ENCODE data around the gene RBL1.

Gene RBL1

DNA sequence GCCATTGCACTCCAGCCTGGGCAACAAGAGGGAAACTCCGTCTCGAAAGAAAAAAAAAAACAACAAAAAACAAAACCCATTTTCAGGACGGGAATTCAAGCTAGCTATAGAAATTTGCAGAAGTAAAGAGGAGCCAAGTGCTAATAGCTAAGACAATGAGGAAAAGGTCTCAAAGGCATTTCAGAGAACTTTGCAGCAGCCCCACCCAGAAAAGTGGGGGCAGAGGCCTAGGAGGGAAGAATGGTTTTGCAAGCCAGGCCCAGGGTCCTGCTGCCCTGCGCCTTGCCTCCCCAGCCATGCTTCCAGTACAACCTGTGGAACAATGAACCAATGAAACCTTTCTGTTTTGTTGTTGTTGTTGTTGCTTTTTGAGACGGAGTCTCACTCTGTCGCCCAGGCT is 106.0 kb downstream of the RBL1 start:
- H3K9me3 ChIP-seq (ENCODE audit: control insufficient read depth, insufficient read depth, low read depth, low read length), result no peaks in the 10 kb centered on the region
- H3K36me3 ChIP-seq (ENCODE audit: control insufficient read depth in 2 of 2, insufficient read depth in 1 of 2, low read length in 2 of 2), result peaks cover 0 to 6% of the 10 kb centered on the region in 2 experiments; a peak in 1 of 3 replicates
- TF ChIP-seq ZNF426 (tag by site-specific recombination; IDR thresholded peaks at IDR 0.05), result no peak
- no peak for TF ChIP-seq ZNF404 (tag by site-specific recombination; IDR thresholded peaks at IDR 0.05)
- no peak for TF ChIP-seq ZNF175 (tag by site-specific recombination; IDR thresholded peaks at IDR 0.05)
- TF ChIP-seq SCRT2 (tag by site-specific recombination; IDR thresholded peaks at IDR 0.05), result peak; percentile 52; the same call in 1 of the 2 replicates
- no peak for TF ChIP-seq ZNF391 (tag by site-specific recombination; IDR thresholded peaks at IDR 0.05; ENCODE audit: borderline replicate concordance, low read depth)
- TF ChIP-seq ZNF585B (tag by site-specific recombination; IDR thresholded peaks at IDR 0.05), result peak; percentile 16; the same call in 1 of the 2 replicates
- no peaks in the 10 kb centered on the region for H3K4me1 ChIP-seq (ENCODE audit: control insufficient read depth, insufficient read depth, low read length)
- ChIA-PET CTCF (interaction anchor here (0.6 kb wide), 1 partner anchor 21 kb away, joined by 3 read pairs; no protein-coding TSS in a partner anchor), POLR2A (interaction anchor here (0.6 kb wide), 1 partner anchor 8 kb away, joined by 3 read pairs; no protein-coding TSS in a partner anchor)
- H3K4me3 ChIP-seq (ENCODE audit: low read depth, low read length), result no peak overlapping the region
- no peak overlapping the region for H3K27ac ChIP-seq (ENCODE audit: extremely low read depth, low read depth, low read length)

GRCh38 chr20:36988494-36988966 is 107.3 kb downstream of the RBL1 start:
- no peaks in the 10 kb centered on the region for H3K9me3 ChIP-seq (ENCODE audit: control insufficient read depth, insufficient read depth, low read depth, low read length)
- H3K36me3 ChIP-seq (ENCODE audit: control insufficient read depth in 2 of 2, insufficient read depth in 1 of 2, low read length in 2 of 2), result no peaks in the 10 kb centered on the region
- TF ChIP-seq ZNF335 (tag by site-specific recombination; conservative IDR thresholded peaks at IDR 0.05), result 0 out of 2 replicates have a peak, but pooled peaks have one; percentile 14
- TF ChIP-seq ZNF692 (tag by site-specific recombination; IDR thresholded peaks at IDR 0.05), result 0 out of 2 replicates have a peak, but pooled peaks have one; percentile 25
- peak; percentile 27; the same call in 1 of the 2 replicates for TF ChIP-seq ZBTB44 (tag by site-specific recombination; IDR thresholded peaks at IDR 0.05)
- TF ChIP-seq ZNF785 (tag by site-specific recombination; IDR thresholded peaks at IDR 0.05), result no peak
- peak; percentile 63 for TF ChIP-seq SCRT2 (tag by site-specific recombination; IDR thresholded peaks at IDR 0.05)
- 0 out of 2 replicates have a peak, but pooled peaks have one; percentile 19 for TF ChIP-seq WT1 (tag by site-specific recombination; IDR thresholded peaks at IDR 0.05)
- no peak for TF ChIP-seq ZNF175 (tag by site-specific recombination; IDR thresholded peaks at IDR 0.05)
- TF ChIP-seq ZNF366 (tag by site-specific recombination; conservative IDR thresholded peaks at IDR 0.05), result 0 out of 2 replicates have a peak, but pooled peaks have one; percentile 13
- 0 out of 2 replicates have a peak, but pooled peaks have one; percentile 24 for TF ChIP-seq YY1 (tag by site-specific recombination; IDR thresholded peaks at IDR 0.05)
- TF ChIP-seq YY2 (tag by site-specific recombination; IDR thresholded peaks at IDR 0.05), result peak; percentile 57; the same call in 1 of the 2 replicates
- TF ChIP-seq GLIS1 (tag by site-specific recombination; IDR thresholded peaks at IDR 0.05), result peak; percentile 54
- H3K4me1 ChIP-seq (ENCODE audit: control insufficient read depth, insufficient read depth, low read length), result no peaks in the 10 kb centered on the region
- no peak overlapping the region for H3K4me3 ChIP-seq (ENCODE audit: low read depth, low read length)
- POLR2A ChIA-PET, result no interaction called here
- CTCF ChIA-PET, result no interaction called here
- no peak overlapping the region for H3K27ac ChIP-seq (ENCODE audit: extremely low read depth, low read depth, low read length)

- no peaks in the 10 kb centered on the region for H3K36me3 ChIP-seq (ENCODE audit: control insufficient read depth in 2 of 2, insufficient read depth in 1 of 2, low read length in 2 of 2)
- H3K4me3 ChIP-seq (ENCODE audit: low read depth, low read length), result no peak overlapping the region
- H3K9me3 ChIP-seq (ENCODE audit: control insufficient read depth, insufficient read depth, low read depth, low read length), result no peaks in the 10 kb centered on the region
- POLR2A ChIA-PET, result no interaction called here
- no peak overlapping the region for H3K27ac ChIP-seq (ENCODE audit: extremely low read depth, low read depth, low read length)
- CTCF ChIA-PET, result no interaction called here
- H3K4me1 ChIP-seq (ENCODE audit: control insufficient read depth, insufficient read depth, low read length), result no peaks in the 10 kb centered on the region
- TF ChIP-seq ZNF660 (tag by site-specific recombination; IDR thresholded peaks at IDR 0.05) (no peak), SCRT2 (tag by site-specific recombination; IDR thresholded peaks at IDR 0.05) (no peak), ZNF837 (tag by site-specific recombination; IDR thresholded peaks at IDR 0.05) (no peak), ZNF747 (tag by site-specific recombination; IDR thresholded peaks at IDR 0.05) (no peak), ZNF37A (tag by site-specific recombination; IDR thresholded peaks at IDR 0.05) (no peak), ELK4 (IDR thresholded peaks at IDR 0.05; ENCODE audit: borderline replicate concordance, low read depth, low read length) (no peak), ZNF777 (tag by site-specific recombination; IDR thresholded peaks at IDR 0.05; ENCODE audit: borderline replicate concordance) (no peak), ZNF670 (tag by site-specific recombination; IDR thresholded peaks at IDR 0.05; ENCODE audit: low read depth) (no peak), ZNF362 (tag by site-specific recombination; IDR thresholded peaks at IDR 0.05) (no peak)
- TF ChIP-seq, protein P1, sequence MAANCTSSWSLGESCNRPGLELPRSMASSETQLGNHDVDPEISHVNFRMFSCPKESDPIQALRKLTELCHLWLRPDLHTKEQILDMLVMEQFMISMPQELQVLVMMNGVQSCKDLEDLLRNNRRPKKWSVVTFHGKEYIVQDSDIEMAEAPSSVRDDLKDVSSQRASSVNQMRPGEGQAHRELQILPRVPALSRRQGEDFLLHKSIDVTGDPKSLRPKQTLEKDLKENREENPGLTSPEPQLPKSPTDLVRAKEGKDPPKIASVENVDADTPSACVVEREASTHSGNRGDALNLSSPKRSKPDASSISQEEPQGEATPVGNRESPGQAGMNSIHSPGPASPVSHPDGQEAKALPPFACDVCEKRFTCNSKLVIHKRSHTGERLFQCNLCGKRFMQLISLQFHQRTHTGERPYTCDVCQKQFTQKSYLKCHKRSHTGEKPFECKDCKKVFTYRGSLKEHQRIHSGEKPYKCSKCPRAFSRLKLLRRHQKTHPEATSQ (tag by site-specific recombination; IDR thresholded peaks at IDR 0.05), result no peak
Measured at GRCh38 chr20:36984257-36984638, 111.5 kb downstream of the RBL1 start.

All from HEK293 (cell line).